Myometrial cell (primary cell): ENCODE measurements around the gene ZNF37A. TPM values are rescaled to one million over a fixed set of nuclear protein-coding genes. Genes with fewer than 3 reads are reported as not detected.

Source experiments
- total RNA-seq: library from RNA; depleted of rRNA; stranded (reverse); fragments of >200 nt; gene quantifications from 2 replicates; pipeline ENCODE4 v1.2.3, GENCODE V29; 2015

Gene ZNF37A
- 4.0 and 8.5 TPM in 2 replicates for total RNA-seq

GRCh38 chr10:38094158-38094926, at the start of gene ZNF37A:
TSS of gene ZNF37A (plus strand) at chr10:38094337. CDS start at chr10:38096618, 2,281 bp downstream.

Other genes starting within 250 kb of the ZNF37A start
- gene ZNF248, start 236.7 kb upstream of the ZNF37A start, total RNA-seq: 2.9 and 3.2 TPM in 2 replicates
- gene ZNF25, start 117.7 kb upstream of the ZNF37A start, total RNA-seq: 4.3 and 5.5 TPM in 2 replicates
- 0.86 and 8.0 TPM in 2 replicates for gene ZNF33A, start 83.7 kb upstream of the ZNF37A start, total RNA-seq